ENCODE results near the gene UNK.

DNA sequence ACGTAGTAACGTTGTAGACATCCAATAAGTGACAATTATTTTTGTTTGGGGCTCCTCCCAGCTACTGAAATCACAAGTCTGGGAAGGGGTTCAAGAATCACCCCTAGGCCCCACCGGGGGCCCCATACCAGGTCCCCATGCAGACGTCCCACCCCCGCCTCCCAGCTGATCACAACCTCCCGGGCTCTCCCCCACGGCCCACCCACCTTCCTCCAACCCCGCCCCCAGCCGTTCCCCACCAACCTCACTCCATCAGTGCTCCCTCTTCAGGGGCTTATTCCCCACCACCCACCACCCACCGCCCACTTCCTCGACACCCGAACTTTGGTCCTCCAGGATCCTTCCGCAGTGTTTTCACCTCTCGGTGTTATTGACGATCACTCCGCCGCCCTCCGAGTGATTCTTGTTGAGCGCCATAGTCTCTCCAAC lies 70.3 kb downstream of the UNK start:
- TF ChIP-seq, protein P1, sequence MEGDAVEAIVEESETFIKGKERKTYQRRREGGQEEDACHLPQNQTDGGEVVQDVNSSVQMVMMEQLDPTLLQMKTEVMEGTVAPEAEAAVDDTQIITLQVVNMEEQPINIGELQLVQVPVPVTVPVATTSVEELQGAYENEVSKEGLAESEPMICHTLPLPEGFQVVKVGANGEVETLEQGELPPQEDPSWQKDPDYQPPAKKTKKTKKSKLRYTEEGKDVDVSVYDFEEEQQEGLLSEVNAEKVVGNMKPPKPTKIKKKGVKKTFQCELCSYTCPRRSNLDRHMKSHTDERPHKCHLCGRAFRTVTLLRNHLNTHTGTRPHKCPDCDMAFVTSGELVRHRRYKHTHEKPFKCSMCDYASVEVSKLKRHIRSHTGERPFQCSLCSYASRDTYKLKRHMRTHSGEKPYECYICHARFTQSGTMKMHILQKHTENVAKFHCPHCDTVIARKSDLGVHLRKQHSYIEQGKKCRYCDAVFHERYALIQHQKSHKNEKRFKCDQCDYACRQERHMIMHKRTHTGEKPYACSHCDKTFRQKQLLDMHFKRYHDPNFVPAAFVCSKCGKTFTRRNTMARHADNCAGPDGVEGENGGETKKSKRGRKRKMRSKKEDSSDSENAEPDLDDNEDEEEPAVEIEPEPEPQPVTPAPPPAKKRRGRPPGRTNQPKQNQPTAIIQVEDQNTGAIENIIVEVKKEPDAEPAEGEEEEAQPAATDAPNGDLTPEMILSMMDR (IDR thresholded peaks at IDR 0.05; ENCODE audit: low read length), result no peak
- no peak for TF ChIP-seq EZH2 (IDR thresholded peaks at IDR 0.05; ENCODE audit: borderline replicate concordance, low read length)

Measured in OCI-LY1 (cell line).